Erythroblast (primary cell): ENCODE results near the gene ERC2.

Experiments used
- GATA1 ChIP-seq: IDR thresholded peaks from 2 replicates; pipeline ENCODE4 v1.6.1; 2011; ENCODE audit warnings: low read depth, mild to moderate bottlenecking, control low read depth, low read length, moderate library complexity
- POLR2A ChIP-seq: IDR thresholded peaks from 2 replicates; pipeline ENCODE4 v1.6.1; 2011; ENCODE audit warnings: mild to moderate bottlenecking, low read length

GRCh38 chr3:55564726-55565125 lies 903.5 kb downstream of the ERC2 start:
- TF ChIP-seq POLR2A (no peak), GATA1 (no peak)
